ENCODE results near the gene LMNTD1. TPM values are rescaled to one million over a fixed set of nuclear protein-coding genes. Genes with fewer than 3 reads are reported as not detected.
A peak's percentile ranks its signal among the peaks of the same experiment; 100 is the strongest.

The LMNTD1 gene
- polyA plus RNA-seq, 1 of the 3 experiments (the other 2 are of a cell fraction), result 0.20 TPM

- Histone ChIP-seq H3K27ac (ENCODE audit: low read depth in 2 of 2, low read length in 1 of 2) (peak overlapping the region; percentile 74 to 82), H3K27me3 (ENCODE audit: insufficient read depth) (no peaks in the 10 kb centered on the region)
These were observed 120.1 kb downstream of the LMNTD1 start for GRCh38 chr12:25433024-25433423.

DNA sequence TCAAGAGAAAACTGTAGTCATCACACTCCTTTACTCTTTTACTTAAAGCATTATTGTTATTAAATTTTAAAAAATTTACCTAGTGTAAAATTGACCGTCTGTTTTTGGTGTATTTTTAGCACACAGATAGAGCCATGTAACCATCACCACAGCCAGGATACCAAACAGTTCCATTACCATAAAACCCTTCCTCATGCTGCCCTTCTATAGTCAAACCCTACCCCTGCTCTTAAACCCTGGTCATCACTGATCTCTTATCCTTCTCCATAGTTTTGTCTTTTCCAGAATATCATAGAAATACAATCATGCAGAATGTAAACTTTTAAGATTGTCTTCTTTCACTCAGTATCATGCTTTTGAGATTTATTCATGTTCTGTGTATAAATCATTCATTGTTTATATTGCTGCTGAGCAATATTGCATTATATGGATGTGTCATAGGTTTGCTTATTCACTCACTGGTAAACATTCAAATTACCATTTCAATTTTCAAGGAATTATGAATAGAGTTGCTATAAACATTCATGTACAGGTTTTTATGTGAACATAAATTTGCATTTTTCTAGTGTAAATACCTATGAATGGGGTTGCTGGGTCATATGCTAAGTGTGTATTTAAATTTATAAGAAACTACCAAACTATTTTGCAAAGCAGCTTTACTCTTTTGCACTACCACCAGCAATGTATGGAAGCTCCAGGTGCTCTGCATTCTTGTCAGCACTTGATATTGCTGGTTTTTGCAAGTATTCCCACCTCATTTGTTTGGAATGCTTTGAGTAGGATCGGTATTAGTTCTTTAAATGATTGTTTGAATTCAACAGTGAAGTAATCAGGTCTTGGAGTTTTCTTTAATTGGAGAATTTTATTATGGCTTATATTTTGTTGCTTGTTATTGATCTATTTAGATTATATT, 125.5 kb downstream of the LMNTD1 start:
- ChIA-PET POLR2A (no interaction called here), CTCF (interaction anchor here (1.5 kb wide), 2 partner anchors 9 to 40 kb away, joined by 3 to 4 read pairs; no protein-coding TSS in a partner anchor)
- H3K4me1 ChIP-seq (ENCODE audit: control insufficient read depth in 1 of 2, insufficient read depth in 2 of 2, low read depth in 1 of 2, low read length in 1 of 2), result no peaks in the 10 kb centered on the region
- H3K79me2 ChIP-seq (ENCODE audit: insufficient read depth), result no peaks in the 10 kb centered on the region
- WGBS (ENCODE audit: low lambda C conversion rate), result 82% methylated on average over 2 of the region's 2 CpGs
- H3F3A ChIP-seq (replicated peaks; ENCODE audit: insufficient read depth), result no peaks in the 10 kb centered on the region
- DNase-seq, result no peak
- no peaks in the 10 kb centered on the region for H3K9me3 ChIP-seq
- no peak overlapping the region for H2AFZ ChIP-seq (ENCODE audit: low read depth)
- no peaks in the 10 kb centered on the region for H4K20me1 ChIP-seq (ENCODE audit: insufficient read depth)
- no peak overlapping the region for H3K4me2 ChIP-seq
- no peaks in the 10 kb centered on the region for H3K36me3 ChIP-seq (replicated peaks in 1 of 2; ENCODE audit: control insufficient read depth in 1 of 2, insufficient read depth in 2 of 2, low read length in 1 of 2)
- no peaks in the 10 kb centered on the region for H3K9me2 ChIP-seq
- no peak overlapping the region for H3K9ac ChIP-seq
- H3K27ac ChIP-seq (ENCODE audit: low read depth in 2 of 2, low read length in 1 of 2), result no peak overlapping the region
- H3K27me3 ChIP-seq (ENCODE audit: insufficient read depth), result no peaks in the 10 kb centered on the region
- H3K4me3 ChIP-seq (ENCODE audit: low read depth in 2 of 2, low read length in 1 of 2), result no peak overlapping the region
- TF ChIP-seq CTCF (IDR thresholded peaks at IDR 0.05) (no peak), IRF3 (IDR thresholded peaks at IDR 0.05; ENCODE audit: low read depth, low read length) (no peak), EP300 (IDR thresholded peaks at IDR 0.05; ENCODE audit: borderline replicate concordance in 1 of 2, low read depth in 1 of 2, low read length in 1 of 2) (no peak), MEF2A (IDR thresholded peaks at IDR 0.05; ENCODE audit: borderline replicate concordance, low read depth) (no peak), GABPA (IDR thresholded peaks at IDR 0.05; ENCODE audit: low read depth) (no peak), NFIC (IDR thresholded peaks at IDR 0.05; ENCODE audit: borderline replicate concordance) (no peak), JUND (IDR thresholded peaks at IDR 0.05) (no peak), MXI1 (IDR thresholded peaks at IDR 0.05; ENCODE audit: low read depth, low read length) (no peak), RFX5 (IDR thresholded peaks at IDR 0.05; ENCODE audit: low read length) (no peak), ELF1 (IDR thresholded peaks at IDR 0.05) (no peak), TCF12 (IDR thresholded peaks at IDR 0.05) (no peak), SIN3A (IDR thresholded peaks at IDR 0.05; ENCODE audit: borderline replicate concordance, low read depth, low read length) (no peak), SMC3 (IDR thresholded peaks at IDR 0.05; ENCODE audit: low read depth, low read length) (no peak)

More at GRCh38 chr12:25433024-25433423, 120.1 kb downstream of the LMNTD1 start:
- H3K4me3 ChIP-seq (ENCODE audit: low read depth in 2 of 2, low read length in 1 of 2), result no peak overlapping the region
- no peaks in the 10 kb centered on the region for H3K79me2 ChIP-seq (ENCODE audit: insufficient read depth)
- no peaks in the 10 kb centered on the region for H4K20me1 ChIP-seq (ENCODE audit: insufficient read depth)
- no peaks in the 10 kb centered on the region for H3K9me2 ChIP-seq
- CTCF ChIA-PET, result interaction anchor here (0.7 to 1.5 kb wide), 6 partner anchors 11 to 664 kb away, joined by 3 to 5 read pairs (median 4); partner anchors contain the start of gene RASSF8
- no peak overlapping the region for H3K9ac ChIP-seq
- H3K36me3 ChIP-seq (replicated peaks in 1 of 2; ENCODE audit: control insufficient read depth in 1 of 2, insufficient read depth in 2 of 2, low read length in 1 of 2), result no peaks in the 10 kb centered on the region
- no peak for TF ChIP-seq SMC3 (IDR thresholded peaks at IDR 0.05; ENCODE audit: low read depth, low read length)
- no peak for TF ChIP-seq NFIC (IDR thresholded peaks at IDR 0.05; ENCODE audit: borderline replicate concordance)
- TF ChIP-seq, protein P1, sequence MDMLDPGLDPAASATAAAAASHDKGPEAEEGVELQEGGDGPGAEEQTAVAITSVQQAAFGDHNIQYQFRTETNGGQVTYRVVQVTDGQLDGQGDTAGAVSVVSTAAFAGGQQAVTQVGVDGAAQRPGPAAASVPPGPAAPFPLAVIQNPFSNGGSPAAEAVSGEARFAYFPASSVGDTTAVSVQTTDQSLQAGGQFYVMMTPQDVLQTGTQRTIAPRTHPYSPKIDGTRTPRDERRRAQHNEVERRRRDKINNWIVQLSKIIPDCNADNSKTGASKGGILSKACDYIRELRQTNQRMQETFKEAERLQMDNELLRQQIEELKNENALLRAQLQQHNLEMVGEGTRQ (IDR thresholded peaks at IDR 0.05; ENCODE audit: borderline replicate concordance, low read depth, low read length), result no peak
- no peak for TF ChIP-seq JUND (IDR thresholded peaks at IDR 0.05)
- no peak for TF ChIP-seq FOXM1 (IDR thresholded peaks at IDR 0.05; ENCODE audit: low read depth)
- no peak for TF ChIP-seq POLR2AphosphoS5 (IDR thresholded peaks at IDR 0.05; ENCODE audit: low read depth, low read length)
- TF ChIP-seq CTCF (IDR thresholded peaks at IDR 0.05), result no peak
- TF ChIP-seq RAD21 (IDR thresholded peaks at IDR 0.05; ENCODE audit: low read length), result no peak
- no peak for TF ChIP-seq GABPA (IDR thresholded peaks at IDR 0.05; ENCODE audit: low read depth)
- no peak for TF ChIP-seq EZH2phosphoT487 (IDR thresholded peaks at IDR 0.05; ENCODE audit: borderline replicate concordance, low read depth)
- no peak for TF ChIP-seq TEAD4 (IDR thresholded peaks at IDR 0.05; ENCODE audit: borderline replicate concordance, insufficient read depth)
- TF ChIP-seq EP300 (IDR thresholded peaks at IDR 0.05; ENCODE audit: borderline replicate concordance in 1 of 2, low read depth in 1 of 2, low read length in 1 of 2), result no peak
- H3K9me3 ChIP-seq, result no peaks in the 10 kb centered on the region
- H2AFZ ChIP-seq (ENCODE audit: low read depth), result peak overlapping the region; percentile 55
- H3K4me2 ChIP-seq, result peak overlapping the region; percentile 59
- peaks cover 15% of the 10 kb centered on the region for H3F3A ChIP-seq (replicated peaks; ENCODE audit: insufficient read depth)
- peaks cover 19 to 25% of the 10 kb centered on the region in 2 experiments for H3K4me1 ChIP-seq (ENCODE audit: control insufficient read depth in 1 of 2, insufficient read depth in 2 of 2, low read depth in 1 of 2, low read length in 1 of 2)
- no peak for DNase-seq
- POLR2A ChIA-PET, result no interaction called here
